SU-DHL-6 (cell line): ENCODE data around the gene CNTFR.

Source experiments
- CTCF ChIP-seq: fragments of 200-600 bp; sonication (generic); IDR thresholded peaks from one replicate; pipeline ENCODE4 v1.5.1; 2017; ENCODE audit warnings: antibody characterized with exemption, mild to moderate bottlenecking, low read length, moderate library complexity; ENCODE audit not compliant: insufficient read depth, poor library complexity, severe bottlenecking
- EZH2phosphoT487 ChIP-seq: fragments of 200-600 bp; sonication (generic), shearing (Covaris generic); conservative IDR thresholded peaks from 2 replicates; pipeline ENCODE4 v1.6.1; 2018; ENCODE audit warnings: mild to moderate bottlenecking, antibody characterized with exemption, low read length, moderate library complexity, mixed read lengths

- TF ChIP-seq CTCF (no peak), EZH2phosphoT487 (no peak)
Observed at GRCh38 chr9:34606190-34606589, 16.7 kb upstream of the CNTFR start.
